Endothelial cell of umbilical vein (primary cell): ENCODE data around the gene TMEM167B. TPM values are rescaled to one million over a fixed set of nuclear protein-coding genes. Genes with fewer than 3 reads are reported as not detected.

Experiments used
- BruUV-seq: library from RNA; stranded (reverse); fragments of 400-500 nt; replicated peaks from 2 replicates; lab custom pipeline; 2021; lab: Mats Ljungman, UMichigan
- CTCF ChIA-PET: fragments of 300-600, 350-600 bp; sonication (Branson Sonifier 250); formaldehyde crosslinking; loops from one replicate; lab custom pipeline; 2021; ENCODE audit warnings: antibody characterized with exemption, inconsistent platforms; lab: Charles Lee
- POLR2A ChIA-PET: fragments of 300-600, 350-600 bp; sonication (Branson Sonifier 250); formaldehyde crosslinking; loops from one replicate; lab custom pipeline; 2021; ENCODE audit warnings: antibody characterized with exemption, inconsistent platforms; lab: Charles Lee
- DNase-seq: peaks from one replicate; pipeline ENCODE4 v3.0.0-alpha.2; 2011; ENCODE audit warnings: low read depth, low spot score
- FAIRE-seq: peaks from 2 replicates; lab custom pipeline; 2011; peaks lifted over from hg19 to GRCh38; lab: Jason Lieb, UNC
- H2AFZ ChIP-seq: 2 replicates; pipeline ENCODE4 v1.6.0; 2012; ENCODE audit warnings: low read depth, low read length, control low read depth, inconsistent platforms
- H3K27ac ChIP-seq: 2 replicates; pipeline ENCODE4 v1.5.1; 2011; ENCODE audit warnings: low read depth, mild to moderate bottlenecking, control low read depth, low read length, moderate library complexity; ENCODE audit not compliant: insufficient read depth
- H3K27me3 ChIP-seq, 2 experiments: 2 replicates each; pipeline versions ENCODE4 v1.6.0 to v1.6.1; 2011; ENCODE audit warnings: low read length in 2 of 2, mixed read lengths in 1 of 2; ENCODE audit not compliant: control insufficient read depth in 2 of 2, insufficient read depth in 2 of 2
- H3K36me3 ChIP-seq, 2 experiments: 2 replicates in 1 of 2; 3 replicates in 1 of 2; pipeline ENCODE4 v1.5.1; 2011; ENCODE audit warnings: low read length in 2 of 2, mild to moderate bottlenecking in 1 of 2, moderate library complexity in 1 of 2; ENCODE audit not compliant: control insufficient read depth in 2 of 2, insufficient read depth in 2 of 2; ENCODE audit errors: extremely low read depth in 1 of 2
- H3K4me1 ChIP-seq: 3 replicates; pipeline ENCODE4 v1.5.1; 2011; ENCODE audit warnings: mild to moderate bottlenecking, low read length; ENCODE audit not compliant: control insufficient read depth, insufficient read depth; ENCODE audit errors: extremely low read depth
- H3K4me2 ChIP-seq: 2 replicates; pipeline ENCODE4 v1.6.1; 2011; ENCODE audit warnings: low read length, control low read depth, mixed read lengths; ENCODE audit not compliant: insufficient read depth
- H3K4me3 ChIP-seq, 3 experiments: fragments of 200-600 bp in 1 of 3; sonication (generic), shearing (Covaris generic) in 1 of 3; replicated peaks in 1 of 3; 2 replicates each; pipeline ENCODE4 v1.5.1; 2011 to 2016; ENCODE audit warnings: control low read depth in 3 of 3, low read length in 3 of 3, mild to moderate bottlenecking in 2 of 3, inconsistent platforms in 1 of 3, low read depth in 1 of 3, moderate library complexity in 1 of 3; ENCODE audit not compliant: insufficient read depth in 1 of 3
- H3K79me2 ChIP-seq: 2 replicates; pipeline ENCODE4 v1.6.0; 2012; ENCODE audit warnings: low read length, inconsistent platforms; ENCODE audit not compliant: control insufficient read depth, insufficient read depth
- H3K9ac ChIP-seq: replicated peaks from 2 replicates; pipeline ENCODE3; 2011; ENCODE audit warnings: low read length, control low read depth; ENCODE audit not compliant: insufficient read depth; ENCODE audit errors: extremely low read depth
- H3K9me1 ChIP-seq: replicated peaks from 3 replicates; pipeline ENCODE4 v1.6.0; 2011; ENCODE audit warnings: mild to moderate bottlenecking, low read length; ENCODE audit not compliant: control insufficient read depth, insufficient read depth; ENCODE audit errors: extremely low read depth
- H3K9me3 ChIP-seq: replicated peaks from 2 replicates; pipeline ENCODE4 v1.5.1; 2012; ENCODE audit warnings: low read length, inconsistent platforms; ENCODE audit not compliant: control insufficient read depth, insufficient read depth
- H4K20me1 ChIP-seq: replicated peaks from 2 replicates; pipeline ENCODE3; 2011; ENCODE audit warnings: mild to moderate bottlenecking, low read length; ENCODE audit not compliant: control insufficient read depth, insufficient read depth; ENCODE audit errors: extremely low read depth
- CTCF ChIP-seq, 2 donors: IDR thresholded peaks; 1 replicate in 1 of 2; 2 replicates in 1 of 2; pipeline ENCODE4 v1.5.1; 2011; ENCODE audit warnings: low read length in 2 of 2, mild to moderate bottlenecking in 2 of 2, moderate library complexity in 2 of 2, control low read depth in 1 of 2, inconsistent platforms in 1 of 2, low read depth in 1 of 2; ENCODE audit not compliant: insufficient read depth in 1 of 2; ENCODE audit errors: extremely low read depth in 1 of 2
- EZH2 ChIP-seq: IDR thresholded peaks from 2 replicates; pipeline ENCODE4 v1.6.1; 2012; ENCODE audit warnings: borderline replicate concordance, low read depth, mild to moderate bottlenecking, moderate library complexity, low read length, inconsistent platforms; ENCODE audit not compliant: severe bottlenecking
- FOS ChIP-seq: IDR thresholded peaks from 2 replicates; pipeline ENCODE4 v1.6.1; 2011; ENCODE audit warnings: mild to moderate bottlenecking, low read length, moderate library complexity, borderline replicate concordance; ENCODE audit not compliant: insufficient read depth
- GATA2 ChIP-seq: IDR thresholded peaks from 2 replicates; pipeline ENCODE4 v1.7.0; 2011; ENCODE audit warnings: low read depth, mild to moderate bottlenecking, moderate library complexity, mixed read lengths, low read length; ENCODE audit not compliant: insufficient read length, insufficient read depth
- MAX ChIP-seq: IDR thresholded peaks from 2 replicates; pipeline ENCODE4 v1.6.1; 2011; ENCODE audit not compliant: insufficient read depth, insufficient read length
- MYC ChIP-seq: IDR thresholded peaks from one replicate; pipeline ENCODE4 v1.6.1; 2011; ENCODE audit warnings: mild to moderate bottlenecking, low read depth, low read length
- dilution Hi-C: fragments of 300-500 bp; cut with MboI; formaldehyde crosslinking; loops from one replicate; pipeline ENCODE4 v1.15.0; 2019; ENCODE audit warnings: low sequenced_read_pairs; ENCODE audit not compliant: extremely low pct_ligation_motif_present
- intact Hi-C: fragments of 100-400 bp; cut with micrococcal nuclease; formaldehyde crosslinking; loops from one replicate; pipeline ENCODE4 v1.10.0; 2022
- polyA plus RNA-seq, 4 experiments: library from polyadenylated mRNA; depleted of rRNA in 3 of 4; stranded (reverse) in 3 of 4; unstranded in 1 of 4; fragments of >200 nt; gene quantifications; 2 replicates each; pipeline versions ENCODE4 v1.2.1 to v1.2.3, GENCODE V29; 2011 to 2012; ENCODE audit warnings: missing spikeins in 1 of 4
- total RNA-seq: library from RNA; stranded (reverse); gene quantifications from 2 replicates; pipeline ENCODE4 v1.2.3, GENCODE V29; 2021

TMEM167B gene
- total and polyA plus RNA-seq, 2 donors (not counting 3 experiments of a cell fraction or from before 2014, with no cell fraction given), result 6.7 to 21.1 TPM

GRCh38 chr1:109134423-109134822 lies 43.9 kb downstream of the TMEM167B start:
- Histone ChIP-seq H2AFZ (no peak overlapping the region), H3K4me2 (no peak overlapping the region), H3K9me3 (no peaks in the 10 kb centered on the region), H3K79me2 (no peaks in the 10 kb centered on the region), H3K9ac (no peak overlapping the region), H3K4me1 (no peaks in the 10 kb centered on the region), H3K4me3 (no peak overlapping the region), H3K27ac (no peak overlapping the region), H3K36me3 (no peaks in the 10 kb centered on the region), H3K27me3 (peaks cover 0 to 3% of the 10 kb centered on the region in 2 experiments), H4K20me1 (no peaks in the 10 kb centered on the region), H3K9me1 (no peaks in the 10 kb centered on the region)
- DNase-seq, result no peak
- no TSS peak for BruUV-seq
- ChIA-PET POLR2A (interaction anchor here (0.5 kb wide), 1 partner anchor 206 kb away, joined by 4 read pairs; no protein-coding TSS in a partner anchor), CTCF (interaction anchor here (1.3 to 3.8 kb wide), 2 partner anchors 22 to 129 kb away, joined by 3 to 12 read pairs; a partner anchor contains a TSS)
- dilution Hi-C loops (no loop called here), intact Hi-C loops (no loop called here)
- TF ChIP-seq GATA2, result no peak
- no peak for FAIRE-seq

- dilution Hi-C loops, result no loop called here
- CTCF ChIA-PET, result interaction anchor here (3.8 kb wide), 1 partner anchor 23 kb away, joined by 12 read pairs; a partner anchor contains a TSS
- no peak for TF ChIP-seq MYC
- TF ChIP-seq MAX, result no peak
- TF ChIP-seq EZH2, result no peak
- no peak for TF ChIP-seq FOS
- no peak for TF ChIP-seq GATA2
- TF ChIP-seq CTCF (IDR thresholded peaks at IDR 0.05; ENCODE audit: extremely low read depth in 1 of 2, insufficient read depth in 1 of 2, low read depth in 1 of 2, low read length in 2 of 2), result no peak
- POLR2A ChIA-PET, result no interaction called here
- Histone ChIP-seq H3K9me1 (no peaks in the 10 kb centered on the region), H3K4me2 (no peak overlapping the region), H3K79me2 (no peaks in the 10 kb centered on the region), H3K9ac (no peak overlapping the region), H3K4me1 (no peaks in the 10 kb centered on the region), H3K36me3 (no peaks in the 10 kb centered on the region), H3K27me3 (peaks cover 0 to 3% of the 10 kb centered on the region in 2 experiments), H3K4me3 (no peak overlapping the region), H3K9me3 (no peaks in the 10 kb centered on the region), H4K20me1 (no peaks in the 10 kb centered on the region), H3K27ac (no peak overlapping the region), H2AFZ (no peak overlapping the region)
- DNase-seq (no peak), FAIRE-seq (no peak)
- intact Hi-C loops, result no loop called here
- BruUV-seq, result no TSS peak
Observed at GRCh38 chr1:109135940-109136339, 45.4 kb downstream of the TMEM167B start.
